Endothelial cell of umbilical vein (primary cell): ENCODE measurements around the gene ZWINT.

Source experiments
- CTCF ChIP-seq, 2 donors: IDR thresholded peaks; 1 replicate in 1 of 2; 2 replicates in 1 of 2; pipeline ENCODE4 v1.5.1; 2011; ENCODE audit warnings: low read length in 2 of 2, mild to moderate bottlenecking in 2 of 2, moderate library complexity in 2 of 2, control low read depth in 1 of 2, inconsistent platforms in 1 of 2, low read depth in 1 of 2; ENCODE audit not compliant: insufficient read depth in 1 of 2; ENCODE audit errors: extremely low read depth in 1 of 2
- EZH2 ChIP-seq: IDR thresholded peaks from 2 replicates; pipeline ENCODE4 v1.6.1; 2012; ENCODE audit warnings: borderline replicate concordance, low read depth, mild to moderate bottlenecking, moderate library complexity, low read length, inconsistent platforms; ENCODE audit not compliant: severe bottlenecking
- FOS ChIP-seq: IDR thresholded peaks from 2 replicates; pipeline ENCODE4 v1.6.1; 2011; ENCODE audit warnings: mild to moderate bottlenecking, low read length, moderate library complexity, borderline replicate concordance; ENCODE audit not compliant: insufficient read depth
- GATA2 ChIP-seq: IDR thresholded peaks from 2 replicates; pipeline ENCODE4 v1.7.0; 2011; ENCODE audit warnings: low read depth, mild to moderate bottlenecking, moderate library complexity, mixed read lengths, low read length; ENCODE audit not compliant: insufficient read length, insufficient read depth
- JUN ChIP-seq: IDR thresholded peaks from 2 replicates; pipeline ENCODE4 v1.6.1; 2011; ENCODE audit warnings: borderline replicate concordance, low read depth; ENCODE audit not compliant: insufficient read length, insufficient read depth
- MAX ChIP-seq: IDR thresholded peaks from 2 replicates; pipeline ENCODE4 v1.6.1; 2011; ENCODE audit not compliant: insufficient read depth, insufficient read length
- MYC ChIP-seq: IDR thresholded peaks from one replicate; pipeline ENCODE4 v1.6.1; 2011; ENCODE audit warnings: mild to moderate bottlenecking, low read depth, low read length
- POLR2A ChIP-seq: IDR thresholded peaks from 2 replicates; pipeline ENCODE4 v1.6.1; 2012; ENCODE audit warnings: low read depth, mild to moderate bottlenecking, control low read depth, low read length
- POLR2AphosphoS5 ChIP-seq: IDR thresholded peaks from 2 replicates; pipeline ENCODE4 v1.6.1; 2012; ENCODE audit warnings: low read depth, mild to moderate bottlenecking, control low read depth, low read length, moderate library complexity; ENCODE audit not compliant: insufficient read depth

- no peak for TF ChIP-seq POLR2A
- no peak for TF ChIP-seq CTCF (IDR thresholded peaks at IDR 0.05; ENCODE audit: extremely low read depth in 1 of 2, insufficient read depth in 1 of 2, low read depth in 1 of 2, low read length in 2 of 2)
- no peak for TF ChIP-seq EZH2
- no peak for TF ChIP-seq POLR2AphosphoS5
- TF ChIP-seq JUN: no peak
- TF ChIP-seq FOS: no peak
- no peak for TF ChIP-seq MAX
- no peak for TF ChIP-seq MYC
- TF ChIP-seq GATA2: no peak
Measured at GRCh38 chr10:56359837-56360236, 1.2 kb downstream of the ZWINT start.
